Measurements from ENCODE around the gene SRP54. TPM values are rescaled to one million over a fixed set of nuclear protein-coding genes. Genes with fewer than 3 reads are reported as not detected.

SRP54 gene
- total RNA-seq, 1 donor from 2014 or later: 87.1 TPM

- Histone ChIP-seq H3K36me3 (ENCODE audit: control insufficient read depth, insufficient read depth, low read length) (no peaks in the 10 kb centered on the region), H3K27me3 (ENCODE audit: control insufficient read depth, insufficient read depth, low read length) (no peaks in the 10 kb centered on the region), H3K4me3 (ENCODE audit: low read depth, low read length) (no peak overlapping the region)
- no peak for TF ChIP-seq CTCF (IDR thresholded peaks at IDR 0.05; ENCODE audit: insufficient read depth, low read length, severe bottlenecking)
- DNase-seq (ENCODE audit: low read depth) (no peak), FAIRE-seq (no peak)
These were observed 4.3 kb upstream of the SRP54 start for GRCh38 chr14:34978444-34978843.

- no peak for TF ChIP-seq CTCF (IDR thresholded peaks at IDR 0.05; ENCODE audit: insufficient read depth, low read length, severe bottlenecking)
- Histone ChIP-seq H3K4me3 (ENCODE audit: low read depth, low read length) (peak overlapping the region; percentile 85), H3K36me3 (ENCODE audit: control insufficient read depth, insufficient read depth, low read length) (no peaks in the 10 kb centered on the region), H3K27me3 (ENCODE audit: control insufficient read depth, insufficient read depth, low read length) (no peaks in the 10 kb centered on the region)
- DNase-seq (ENCODE audit: low read depth): no peak
- FAIRE-seq: no peak
These were observed 2.4 kb upstream of the SRP54 start for GRCh38 chr14:34980337-34980900.

GRCh38 chr14:34981743-34982420 lies 910 bp upstream of the SRP54 start:
- Histone ChIP-seq H3K27me3 (ENCODE audit: control insufficient read depth, insufficient read depth, low read length) (no peaks in the 10 kb centered on the region), H3K36me3 (ENCODE audit: control insufficient read depth, insufficient read depth, low read length) (no peaks in the 10 kb centered on the region), H3K4me3 (ENCODE audit: low read depth, low read length) (peak overlapping the region; percentile 85)
- DNase-seq (ENCODE audit: low read depth): no peak
- no peak for FAIRE-seq
- peak; percentile 27 for TF ChIP-seq CTCF (IDR thresholded peaks at IDR 0.05; ENCODE audit: insufficient read depth, low read length, severe bottlenecking)

DNA sequence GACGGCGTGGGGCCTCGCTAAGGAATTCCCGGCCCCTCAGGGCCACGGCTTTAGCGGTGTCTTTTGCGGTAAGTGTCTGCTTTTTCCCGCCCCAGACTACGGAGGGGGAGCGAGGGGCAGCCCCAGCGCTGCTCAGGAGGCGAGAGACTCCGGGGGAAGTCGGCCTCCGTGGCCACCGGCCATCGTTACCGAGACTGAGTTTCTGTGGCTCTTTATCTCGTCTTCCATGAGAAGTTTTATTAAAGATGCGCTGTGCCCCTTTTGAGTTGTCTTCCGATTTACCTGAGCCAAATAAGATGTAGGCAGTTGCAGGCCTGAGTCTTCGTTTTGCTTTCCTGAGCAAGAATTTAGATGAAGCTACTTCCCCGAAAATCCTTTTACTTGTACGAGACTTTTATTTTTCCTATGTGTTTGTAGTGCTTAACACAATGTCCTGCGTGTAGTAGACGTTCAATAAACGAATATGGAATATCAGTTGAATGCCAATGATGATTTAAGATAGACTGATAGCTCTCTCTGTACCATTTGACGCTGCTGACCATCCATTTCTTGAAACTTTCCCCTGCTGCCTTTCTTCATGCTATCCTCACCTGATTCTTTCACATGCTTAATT lies 462 bp downstream of the SRP54 start:
- H3K27me3 ChIP-seq (ENCODE audit: control insufficient read depth, insufficient read depth, low read length): no peaks in the 10 kb centered on the region

DNA sequence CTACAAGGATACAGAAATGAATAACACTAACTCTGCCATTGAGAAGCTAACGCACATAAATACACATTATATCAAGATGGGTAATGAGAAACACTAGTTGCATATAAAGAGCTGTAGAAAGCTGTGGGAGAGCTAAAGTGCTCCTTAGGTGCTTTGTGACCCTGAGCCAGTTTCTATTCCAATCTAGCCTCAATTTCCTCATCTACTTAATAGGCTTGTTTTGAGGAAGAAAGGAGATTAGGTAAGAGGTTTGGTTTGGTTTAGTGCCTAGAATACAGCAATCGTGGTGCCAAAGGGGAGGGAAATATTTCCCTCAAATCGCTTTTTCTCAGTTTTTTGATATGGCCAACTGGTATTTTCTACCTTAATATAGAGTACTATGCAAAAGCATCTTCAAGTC lies 994 bp downstream of the SRP54 start:
- FAIRE-seq: no peak
- no peak for TF ChIP-seq CTCF (IDR thresholded peaks at IDR 0.05; ENCODE audit: insufficient read depth, low read length, severe bottlenecking)
- Histone ChIP-seq H3K36me3 (ENCODE audit: control insufficient read depth, insufficient read depth, low read length) (no peaks in the 10 kb centered on the region), H3K27me3 (ENCODE audit: control insufficient read depth, insufficient read depth, low read length) (no peaks in the 10 kb centered on the region), H3K4me3 (ENCODE audit: low read depth, low read length) (peak overlapping the region; percentile 85)
- DNase-seq (ENCODE audit: low read depth): no peak

More for the DNA sequence above, 462 bp downstream of the SRP54 start:
- DNase-seq (ENCODE audit: low read depth): no peak
- no peak for TF ChIP-seq CTCF (IDR thresholded peaks at IDR 0.05; ENCODE audit: insufficient read depth, low read length, severe bottlenecking)
- FAIRE-seq: no peak
- Histone ChIP-seq H3K36me3 (ENCODE audit: control insufficient read depth, insufficient read depth, low read length) (no peaks in the 10 kb centered on the region), H3K4me3 (ENCODE audit: low read depth, low read length) (peak overlapping the region; percentile 85)
